HG03342 (cell line): ENCODE measurements around the gene C6orf118.

Source experiments
- ATAC-seq: cut with Tn5 transposase; IDR thresholded peaks from one replicate; pipeline ENCODE4 v1.9.1; 2021; ENCODE audit warnings: mild to moderate bottlenecking, moderate library complexity; ENCODE audit not compliant: unreplicated experiment

C6orf118 gene

DNA sequence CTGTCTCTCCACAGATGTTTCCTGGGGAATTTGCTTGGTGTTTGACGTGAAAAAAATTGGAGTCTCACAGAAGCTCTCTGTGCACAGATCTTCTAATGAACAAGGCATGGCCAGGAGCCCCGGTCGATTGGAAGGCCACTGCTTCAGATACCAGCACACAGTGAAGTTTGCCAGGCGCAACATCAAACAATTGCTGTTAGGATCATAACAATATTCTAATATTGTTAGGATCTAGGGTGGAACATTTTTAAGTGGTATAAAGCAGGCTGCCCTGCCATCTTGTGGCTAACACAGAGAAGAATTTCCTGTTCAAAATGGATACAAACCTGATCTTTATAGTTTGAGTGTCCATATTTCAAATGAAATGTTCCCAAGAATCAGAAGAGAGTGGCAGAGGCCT is 64.1 kb downstream of the C6orf118 start:
- no peak for ATAC-seq

DNA sequence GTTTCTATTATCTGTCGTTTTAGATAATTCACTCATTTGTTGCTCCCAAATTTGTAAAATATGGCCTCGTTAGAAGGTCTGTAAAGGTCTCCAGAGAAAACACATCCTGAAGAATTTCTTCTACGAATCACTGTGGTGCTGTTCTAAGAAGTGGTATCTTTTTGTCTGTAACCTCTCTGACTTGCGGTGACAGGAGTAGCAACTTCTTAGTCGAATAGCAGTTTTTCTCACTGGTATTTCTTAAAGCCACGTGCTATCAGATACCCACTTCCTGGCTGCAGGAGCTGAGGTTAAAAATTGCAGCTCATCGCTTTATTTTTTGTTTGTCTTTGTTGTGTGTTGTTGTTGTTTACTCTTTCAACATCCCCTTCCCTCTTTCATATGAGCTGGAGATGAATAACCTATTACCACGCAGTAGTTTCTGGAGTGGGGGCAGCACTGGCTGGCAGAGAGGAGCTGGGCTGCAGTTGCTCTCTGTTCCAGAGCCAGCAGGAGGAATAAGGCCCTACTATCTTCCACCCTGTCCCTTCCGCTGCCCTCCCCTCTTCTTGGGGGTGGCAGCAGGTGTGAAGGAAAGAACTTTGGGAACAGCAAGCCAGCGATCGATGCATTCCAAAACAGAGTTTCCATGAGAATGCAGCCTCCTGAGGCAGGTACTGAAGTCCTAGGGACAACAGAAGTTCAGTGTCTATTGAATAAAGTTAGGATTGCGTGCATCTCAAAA is 64.7 kb downstream of the C6orf118 start:
- ATAC-seq = no peak

DNA sequence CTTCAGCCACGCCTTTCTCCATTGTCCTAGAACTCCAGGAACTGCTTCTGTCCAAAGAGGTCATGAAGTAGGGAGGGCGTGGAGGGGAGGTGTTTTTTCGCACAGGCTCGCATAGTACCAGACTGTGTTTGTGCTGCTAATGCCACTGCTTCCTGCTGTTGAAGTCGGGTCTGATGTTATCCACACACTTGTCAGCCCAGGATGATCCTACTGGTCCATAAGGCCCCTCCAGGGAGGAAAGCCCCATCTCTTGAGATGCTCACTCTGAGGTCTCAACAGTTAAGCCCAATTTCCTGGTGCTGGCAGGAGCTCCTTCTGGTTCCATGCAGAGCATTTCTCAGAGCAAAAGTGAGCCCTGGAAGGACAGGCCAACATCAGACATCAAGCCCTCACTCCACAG is 65.6 kb downstream of the C6orf118 start:
- ATAC-seq = no peak

DNA sequence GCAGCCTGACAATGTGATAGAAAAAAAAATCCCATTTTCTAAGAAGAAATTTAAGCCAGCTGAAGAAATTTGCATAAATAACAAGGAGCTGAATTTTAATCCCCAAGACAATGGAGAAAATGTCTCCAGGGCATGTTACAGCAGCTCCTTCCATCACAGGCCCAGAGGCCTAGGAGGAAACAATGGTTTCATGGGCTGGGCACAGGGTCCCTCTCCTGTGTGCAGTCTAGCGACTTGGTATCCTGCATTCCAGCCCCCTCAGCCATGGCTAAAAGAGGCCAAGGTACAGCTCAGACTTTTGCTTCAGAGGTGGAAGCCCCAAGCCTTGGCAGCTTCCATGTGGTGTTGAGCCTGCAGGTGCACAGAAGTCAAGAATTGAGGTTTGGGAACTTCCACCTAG is 73.1 kb downstream of the C6orf118 start:
- ATAC-seq = no peak

DNA sequence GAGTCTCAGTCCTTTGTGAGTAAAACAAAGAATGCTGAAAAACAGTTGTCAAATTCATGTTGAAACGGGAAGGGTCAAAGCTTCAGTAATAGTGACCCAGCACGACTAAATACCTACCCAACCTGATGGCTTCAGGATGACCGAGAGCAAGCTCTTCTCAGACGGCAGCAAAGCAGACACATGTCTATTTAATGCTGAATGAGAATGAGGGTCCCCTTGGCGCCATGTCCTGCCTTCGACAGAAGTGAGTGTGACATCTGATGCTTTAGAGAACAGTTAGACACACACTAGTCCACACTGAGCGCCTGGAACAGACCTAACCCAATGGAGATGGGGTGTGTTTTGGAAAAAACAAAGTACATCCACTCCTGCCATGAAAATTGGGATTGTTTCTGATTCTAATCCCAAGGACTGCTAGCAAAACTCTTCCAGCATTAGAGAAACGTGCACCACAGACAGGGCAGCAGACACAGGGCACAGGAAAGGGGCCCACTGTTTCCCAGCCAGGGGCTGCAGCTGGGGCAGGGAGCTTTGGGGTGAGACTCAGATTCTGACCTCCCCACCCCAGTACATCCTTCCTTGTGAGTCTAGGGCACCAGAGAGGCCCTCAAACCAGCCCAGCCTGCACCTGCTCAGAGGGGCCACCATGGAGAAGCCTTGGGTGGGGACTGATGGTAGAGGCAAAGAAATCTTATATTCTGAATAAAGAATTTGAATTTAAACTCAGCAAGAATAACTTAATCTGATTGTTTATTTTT is 76.5 kb downstream of the C6orf118 start:
- ATAC-seq = no peak

DNA sequence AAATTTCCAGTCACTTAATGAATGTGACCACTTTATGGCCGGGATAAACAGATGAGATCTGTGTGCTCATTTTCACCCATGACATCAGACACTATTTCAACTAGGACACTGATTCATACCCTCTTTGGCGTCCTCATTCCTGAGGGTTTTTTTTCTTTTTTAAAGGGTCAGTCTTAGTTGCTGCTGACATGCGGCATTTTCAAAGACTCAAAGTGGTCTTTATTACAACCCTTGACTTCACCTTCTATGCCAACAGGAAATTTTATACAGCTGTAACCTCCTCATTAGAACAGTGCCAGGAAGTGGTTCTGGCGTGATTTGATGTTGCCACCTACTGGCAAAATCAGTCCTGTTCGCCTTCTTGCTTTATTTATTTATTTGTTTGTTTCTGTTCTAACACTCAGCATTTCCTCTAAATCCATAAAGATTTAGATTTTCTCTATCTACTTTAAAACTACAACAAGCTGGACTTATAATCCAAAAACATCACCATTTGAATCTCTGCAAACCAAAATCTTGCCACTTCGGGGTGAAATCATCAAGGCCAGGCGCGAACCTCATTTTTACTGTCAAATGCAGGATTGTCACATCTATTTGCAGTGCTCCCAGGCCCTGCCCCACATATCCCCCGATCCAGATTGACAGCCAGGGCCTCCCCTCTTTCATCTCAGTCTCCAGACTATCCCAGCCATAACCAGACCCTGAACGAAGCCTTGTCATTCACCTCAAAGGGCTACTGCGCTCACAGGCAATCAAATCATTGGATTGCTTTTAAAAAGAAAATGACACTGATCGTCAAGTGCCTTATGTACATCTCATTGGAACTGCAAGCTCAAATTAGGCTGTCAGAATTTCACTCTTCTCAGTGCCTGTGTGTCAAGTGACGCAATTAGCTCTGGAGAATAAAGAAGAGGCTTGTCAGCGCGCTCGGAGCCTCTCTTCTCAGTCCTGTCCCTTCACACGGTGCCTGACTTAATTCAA is 77.5 kb downstream of the C6orf118 start:
- no peak for ATAC-seq

DNA sequence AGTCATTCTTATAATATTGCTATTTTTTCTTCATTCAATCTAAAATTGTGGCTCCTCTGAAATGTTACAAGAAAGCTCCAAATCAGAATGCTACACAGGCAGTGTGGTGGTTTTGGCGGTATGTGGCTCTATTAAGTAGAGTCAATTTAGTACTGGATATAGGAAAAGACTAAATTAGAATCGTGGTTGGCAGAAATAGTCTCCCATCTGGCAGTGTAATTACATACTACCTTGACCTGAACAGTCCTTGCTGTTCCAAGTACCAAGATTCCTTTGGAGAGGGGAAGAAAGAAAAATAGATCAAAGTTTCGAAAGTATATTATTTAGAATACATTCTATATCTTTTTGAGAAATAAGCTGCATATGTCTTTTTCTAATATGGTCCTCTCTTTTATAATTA is 78.2 kb downstream of the C6orf118 start:
- no peak for ATAC-seq
